HepG2 (cell line): ENCODE data around the gene TBX21. TPM values are rescaled to one million over a fixed set of nuclear protein-coding genes. Genes with fewer than 3 reads are reported as not detected.

Source experiments
- ATAC-seq: fragments of 200-7000 bp; cut with Tn5 transposase; 3 replicates; pipeline ENCODE4 v1.9.1; 2020; ENCODE audit warnings: mild to moderate bottlenecking, moderate library complexity
- BruUV-seq: library from RNA; stranded (reverse); fragments of 400-500 nt; replicated peaks from 2 replicates; lab custom pipeline; 2021; lab: Mats Ljungman, UMichigan
- CTCF ChIA-PET: fragments of 300-600 bp; formaldehyde crosslinking; extraction: SDS; loops from one replicate; lab custom pipeline; 2021; ENCODE audit warnings: low total read pairs, inconsistent platforms, low intra/inter-chr PET ratio; lab: Yijun Ruan, JAX
- POLR2A ChIA-PET: fragments of 350-600 bp; sonication (Branson Sonifier 250); formaldehyde crosslinking; loops from one replicate; lab custom pipeline; 2020; ENCODE audit warnings: antibody characterized with exemption, inconsistent platforms; lab: Yijun Ruan, JAX
- DNase-seq: peaks from one replicate; pipeline ENCODE4 v3.0.0-alpha.2; 2015; ENCODE audit warnings: low spot score
- FAIRE-seq: peaks from 3 replicates; lab custom pipeline; 2011; peaks lifted over from hg19 to GRCh38; lab: Jason Lieb, UNC
- H2AFZ ChIP-seq: one replicate; pipeline ENCODE4 v1.6.1; 2011; ENCODE audit warnings: low read length, inconsistent platforms
- H3K27ac ChIP-seq: fragments of 300-600 bp; 3 replicates; pipeline ENCODE4 v1.8.0; 2011; ENCODE audit warnings: mixed run types, mild to moderate bottlenecking, mixed read lengths, low read length, inconsistent platforms; ENCODE audit not compliant: insufficient read depth; ENCODE audit errors: extremely low read length
- H3K27me3 ChIP-seq, 2 experiments: fragments of 200-600 bp in 1 of 2; 2 replicates in 1 of 2; 3 replicates in 1 of 2; pipeline versions ENCODE4 v1.6.0 to v1.8.0; 2011; ENCODE audit warnings: low read length in 2 of 2, mild to moderate bottlenecking in 2 of 2, moderate library complexity in 2 of 2, inconsistent platforms in 1 of 2; ENCODE audit not compliant: insufficient read depth in 2 of 2, control insufficient read depth in 1 of 2
- H3K36me3 ChIP-seq, 2 experiments: fragments of 200-600 bp in 1 of 2; replicated peaks in 1 of 2; 2 replicates in 1 of 2; 3 replicates in 1 of 2; pipeline versions ENCODE4 v1.5.1 to v1.8.0; 2011; ENCODE audit warnings: low read length in 2 of 2, inconsistent platforms in 1 of 2; ENCODE audit not compliant: insufficient read depth in 2 of 2, control insufficient read depth in 1 of 2
- H3K4me1 ChIP-seq: 2 replicates; pipeline ENCODE4 v1.5.1; 2012; ENCODE audit warnings: low read length, inconsistent platforms; ENCODE audit not compliant: insufficient read depth
- H3K4me2 ChIP-seq: 2 replicates; pipeline ENCODE4 v1.6.0; 2011; ENCODE audit warnings: low read depth, low read length, inconsistent platforms
- H3K4me3 ChIP-seq, 3 experiments: fragments of 200-600 bp in 1 of 3; sonication (generic), shearing (Covaris generic) in 1 of 3; replicated peaks in 1 of 3; 2 replicates each; pipeline ENCODE4 v1.5.1; 2011 to 2016; ENCODE audit warnings: low read length in 3 of 3, inconsistent platforms in 2 of 3, low read depth in 2 of 3, mild to moderate bottlenecking in 2 of 3, control low read depth in 1 of 3, mixed read lengths in 1 of 3; ENCODE audit not compliant: insufficient read depth in 1 of 3
- H3K79me2 ChIP-seq: one replicate; pipeline ENCODE4 v1.6.1; 2011; ENCODE audit warnings: low read length, inconsistent platforms; ENCODE audit not compliant: insufficient read depth
- H3K9ac ChIP-seq: 2 replicates; pipeline ENCODE4 v1.6.0; 2011; ENCODE audit warnings: mild to moderate bottlenecking, low read depth, low read length, inconsistent platforms; ENCODE audit not compliant: insufficient read depth
- H3K9me3 ChIP-seq: 2 replicates; pipeline ENCODE4 v1.5.1; 2012; ENCODE audit warnings: mild to moderate bottlenecking, low read length
- H4K20me1 ChIP-seq: 2 replicates; pipeline ENCODE4 v1.6.0; 2011; ENCODE audit warnings: inconsistent platforms, mild to moderate bottlenecking, low read length, moderate library complexity; ENCODE audit not compliant: insufficient read depth
- ADNP ChIP-seq: sonication (generic); formaldehyde crosslinking; IDR thresholded peaks from 2 replicates; pipeline ENCODE4 v1.4.0; 2020; ENCODE audit warnings: missing genetic modification reagents
- ATF7 ChIP-seq, 2 experiments: fragments of 450-650 bp in 1 of 2; sonication (generic) in 1 of 2; formaldehyde crosslinking in 1 of 2; IDR thresholded peaks; 2 replicates each; pipeline versions ENCODE4 v1.4.0 to v1.6.1; 2016 to 2020; ENCODE audit warnings: antibody characterized with exemption in 1 of 2, mild to moderate bottlenecking in 1 of 2, missing genetic modification reagents in 1 of 2
- CENPBD1 ChIP-seq: sonication (generic); formaldehyde crosslinking; IDR thresholded peaks from 2 replicates; pipeline ENCODE4 v1.8.0; 2022; ENCODE audit warnings: missing genetic modification reagents, low read depth, mild to moderate bottlenecking, borderline replicate concordance
- EZH2 ChIP-seq: conservative IDR thresholded peaks from 2 replicates; pipeline ENCODE4 v1.6.1; 2012; ENCODE audit warnings: mild to moderate bottlenecking, low read depth, low read length, moderate library complexity
- FIP1L1 ChIP-seq: fragments of 200-400 bp; formaldehyde crosslinking; IDR thresholded peaks from 2 replicates; pipeline ENCODE4 v1.6.1; 2018; ENCODE audit warnings: low read depth, mild to moderate bottlenecking, low read length, moderate library complexity, borderline replicate concordance; ENCODE audit not compliant: insufficient read depth
- HOXA9 ChIP-seq: sonication (generic); formaldehyde crosslinking; IDR thresholded peaks from 2 replicates; pipeline ENCODE4 v1.8.1; 2022; ENCODE audit warnings: missing genetic modification reagents, mild to moderate bottlenecking, moderate library complexity, borderline replicate concordance
- KLF12 ChIP-seq: sonication (generic); formaldehyde crosslinking; IDR thresholded peaks from 2 replicates; pipeline ENCODE4 v1.4.0; 2020; ENCODE audit warnings: missing genetic modification reagents, borderline replicate concordance
- NFKB2 ChIP-seq: sonication (generic); formaldehyde crosslinking; IDR thresholded peaks from 2 replicates; pipeline ENCODE4 v1.4.0; 2020; ENCODE audit warnings: missing genetic modification reagents, borderline replicate concordance
- NFRKB ChIP-seq: fragments of 450-650 bp; IDR thresholded peaks from 2 replicates; pipeline ENCODE4 v1.6.1; 2017
- PHF5A ChIP-seq: IDR thresholded peaks from one replicate; pipeline ENCODE4 v1.6.1; 2018; ENCODE audit warnings: low read depth, missing genetic modification reagents; ENCODE audit not compliant: unreplicated experiment
- SAP130 ChIP-seq: IDR thresholded peaks from 2 replicates; pipeline ENCODE4 v1.6.1; 2016; ENCODE audit warnings: low read depth
- SMAD3 ChIP-seq: sonication (generic); formaldehyde crosslinking; IDR thresholded peaks from 2 replicates; pipeline ENCODE4 v1.4.0; 2020; ENCODE audit warnings: missing genetic modification reagents
- SYNCRIP ChIP-seq: fragments of 200-400 bp; formaldehyde crosslinking; IDR thresholded peaks from 2 replicates; pipeline ENCODE4 v1.6.1; 2018; ENCODE audit warnings: mild to moderate bottlenecking, low read depth, low read length; ENCODE audit not compliant: insufficient read depth
- THAP11 ChIP-seq: IDR thresholded peaks from 2 replicates; pipeline ENCODE4 v1.6.1; 2016; ENCODE audit warnings: missing biosample characterization, missing genetic modification reagents
- ZMAT3 ChIP-seq: sonication (generic); formaldehyde crosslinking; conservative IDR thresholded peaks from 2 replicates; pipeline ENCODE4 v1.7.0; 2021; ENCODE audit warnings: missing genetic modification reagents
- ZNF569 ChIP-seq: sonication (generic); formaldehyde crosslinking; IDR thresholded peaks from 2 replicates; pipeline ENCODE4 v1.5.0; 2020; ENCODE audit warnings: mild to moderate bottlenecking, missing genetic modification reagents, moderate library complexity, borderline replicate concordance
- ZNF607 ChIP-seq: sonication (generic); formaldehyde crosslinking; IDR thresholded peaks from 2 replicates; pipeline ENCODE4 v1.5.1; 2020; ENCODE audit warnings: missing genetic modification reagents, mild to moderate bottlenecking, borderline replicate concordance
- ZNF720 ChIP-seq: sonication (generic); formaldehyde crosslinking; IDR thresholded peaks from 2 replicates; pipeline ENCODE4 v1.4.0; 2020; ENCODE audit warnings: missing genetic modification reagents
- ZNF747 ChIP-seq: sonication (generic); formaldehyde crosslinking; IDR thresholded peaks from 2 replicates; pipeline ENCODE4 v1.8.1; 2023; ENCODE audit warnings: missing genetic modification reagents, mild to moderate bottlenecking, borderline replicate concordance
- ZSCAN20 ChIP-seq: sonication (generic); formaldehyde crosslinking; IDR thresholded peaks from 2 replicates; pipeline ENCODE4 v1.4.0; 2020; ENCODE audit warnings: missing genetic modification reagents, mild to moderate bottlenecking, borderline replicate concordance
- whole genome bisulfite sequencing: methylation state at CpG from one replicate; pipeline ENCODE4 v1.1.6; 2017; ENCODE audit warnings: low lambda C conversion rate; 5-methylcytosine and 5-hydroxymethylcytosine counted together
- in situ Hi-C: cut with HindIII; loops from 2 replicates; pipeline ENCODE4 v1.10.0; 2017; ENCODE audit warnings: low pct_unique_long_range_greater_than_20kb; ENCODE audit not compliant: extremely low pct_ligation_motif_present
- intact Hi-C: fragments of 100-400 bp; cut with micrococcal nuclease; formaldehyde crosslinking; loops from one replicate; pipeline ENCODE4 v1.10.0; 2022; ENCODE audit not compliant: unreplicated experiment
- polyA plus RNA-seq, 8 experiments: library from polyadenylated mRNA; depleted of rRNA in 3 of 8; stranded (reverse) in 7 of 8; unstranded in 1 of 8; fragments of >200 nt; fragmentation: Illumina TruSeq in 4 of 8; extraction: Trizol in 4 of 8; gene quantifications; 2 replicates each; pipeline versions ENCODE4 v1.2.1 to v1.2.3, GENCODE V29; 2011 to 2016; ENCODE audit warnings: low read depth in 4 of 8, missing spikeins in 1 of 8, mixed read lengths in 1 of 8; ENCODE audit not compliant: insufficient read depth in 1 of 8
- total RNA-seq, 5 experiments: library from RNA; depleted of rRNA; stranded (reverse); fragments of >200 nt; fragmentation: Illumina TruSeq; extraction: Trizol; gene quantifications; 2 replicates each; pipeline ENCODE4 v1.2.3, GENCODE V29; 2016; ENCODE audit warnings: low read depth in 1 of 5

The TBX21 gene
- total and polyA plus RNA-seq, 2 of the 13 experiments (the other 11 are each of a cell fraction or from before 2014, with no cell fraction given), result not detected

GRCh38 chr17:47760409-47761140 lies 27.5 kb downstream of the TBX21 start:
- H3K79me2 ChIP-seq, result no peaks in the 10 kb centered on the region
- BruUV-seq, result no TSS peak
- in situ Hi-C loops (no loop called here), intact Hi-C loops (no loop called here)
- FAIRE-seq (no peak), DNase-seq (no peak), ATAC-seq (no peak)
- no peak overlapping the region for H3K27ac ChIP-seq
- no peak overlapping the region for H3K4me2 ChIP-seq
- H2AFZ ChIP-seq, result no peak overlapping the region
- H3K36me3 ChIP-seq, result no peaks in the 10 kb centered on the region
- H3K9me3 ChIP-seq, result peaks cover 8% of the 10 kb centered on the region
- WGBS, result 2% methylated on average over 5 of the region's 5 CpGs
- H3K9ac ChIP-seq, result no peak overlapping the region
- H4K20me1 ChIP-seq, result no peaks in the 10 kb centered on the region
- no peaks in the 10 kb centered on the region for H3K4me1 ChIP-seq
- H3K4me3 ChIP-seq, result no peak overlapping the region
- ChIA-PET POLR2A (no interaction called here), CTCF (no interaction called here)
- no peak for TF ChIP-seq ZSCAN20
- no peak for TF ChIP-seq SAP130 (CRISPR knock-in tag)
- TF ChIP-seq ZNF747, result no peak
- no peak for TF ChIP-seq SMAD3
- no peak for TF ChIP-seq EZH2
- TF ChIP-seq NFKB2, result no peak
- no peak for TF ChIP-seq CENPBD1 (CRISPR knock-in tag)
- TF ChIP-seq SYNCRIP, result no peak
- TF ChIP-seq ZNF569 (CRISPR knock-in tag), result no peak
- no peak for TF ChIP-seq THAP11 (CRISPR knock-in tag)
- no peak for TF ChIP-seq ZNF607
- no peak for TF ChIP-seq HOXA9 (CRISPR knock-in tag)
- TF ChIP-seq ZNF720, result no peak
- TF ChIP-seq ADNP (CRISPR knock-in tag), result no peak
- no peak for TF ChIP-seq ZMAT3 (CRISPR knock-in tag)
- no peak for TF ChIP-seq FIP1L1
- no peak for TF ChIP-seq NFRKB
- no peak for TF ChIP-seq KLF12 (CRISPR knock-in tag)
- TF ChIP-seq PHF5A (CRISPR knock-in tag), result no peak
- no peak for TF ChIP-seq ATF7 (IDR thresholded peaks at IDR 0.05)
- no peak for TF ChIP-seq ATF7 (CRISPR knock-in tag; IDR thresholded peaks at IDR 0.05)
- peaks cover 2 to 7% of the 10 kb centered on the region in 2 experiments; a peak in 2 of 5 replicates for H3K27me3 ChIP-seq
